Measurements from ENCODE around the gene INTS13. TPM values are rescaled to one million over a fixed set of nuclear protein-coding genes. Genes with fewer than 3 reads are reported as not detected.

Gene INTS13
- polyA plus RNA-seq, 1 of the 3 experiments (the other 2 are of a cell fraction): 7.2 TPM

- CTCF ChIA-PET: interaction anchor here (0.7 to 4.0 kb wide), 9 partner anchors 10 to 436 kb away, joined by 3 to 38 read pairs (median 6); partner anchors contain the start of genes ITPR2 and TM7SF3
- peaks cover 0 to 23% of the 10 kb centered on the region in 2 experiments; a peak in 2 of 4 replicates for H3K4me1 ChIP-seq (ENCODE audit: control insufficient read depth in 1 of 2, insufficient read depth in 2 of 2, low read depth in 1 of 2, low read length in 1 of 2)
- WGBS (ENCODE audit: low lambda C conversion rate): 85% methylated on average over 4 of the region's 6 CpGs
Measured at GRCh38 chr12:26869908-26870459, 67.8 kb downstream of the INTS13 start.

More at GRCh38 chr12:26869908-26870459, 67.8 kb downstream of the INTS13 start:
- Histone ChIP-seq H3K79me2 (ENCODE audit: insufficient read depth) (no peaks in the 10 kb centered on the region), H3K4me3 (ENCODE audit: low read depth in 2 of 2, low read length in 1 of 2) (no peak overlapping the region), H3K4me2 (no peak overlapping the region), H2AFZ (ENCODE audit: low read depth) (no peak overlapping the region), H3K9me2 (no peaks in the 10 kb centered on the region), H3K9ac (no peak overlapping the region), H3K27me3 (ENCODE audit: insufficient read depth) (no peaks in the 10 kb centered on the region), H3F3A (replicated peaks; ENCODE audit: insufficient read depth) (no peaks in the 10 kb centered on the region), H3K36me3 (replicated peaks in 1 of 2; ENCODE audit: control insufficient read depth in 1 of 2, insufficient read depth in 2 of 2, low read length in 1 of 2) (no peaks in the 10 kb centered on the region), H3K27ac (ENCODE audit: low read depth in 2 of 2, low read length in 1 of 2) (peak overlapping the region in 1 of 2 experiments; percentile 84; a peak in 2 of 4 replicates), H3K9me3 (no peaks in the 10 kb centered on the region), H4K20me1 (ENCODE audit: insufficient read depth) (no peaks in the 10 kb centered on the region)
- POLR2A ChIA-PET: interaction anchor here (0.6 to 1.4 kb wide), 3 partner anchors 16 to 203 kb away, joined by 3 to 4 read pairs (median 3); partner anchors contain the start of gene ITPR2
- TF ChIP-seq RFX5 (IDR thresholded peaks at IDR 0.05; ENCODE audit: low read length) (no peak), EZH2phosphoT487 (IDR thresholded peaks at IDR 0.05; ENCODE audit: borderline replicate concordance, low read depth) (no peak), TCF12 (IDR thresholded peaks at IDR 0.05) (no peak), FOXM1 (IDR thresholded peaks at IDR 0.05; ENCODE audit: low read depth) (no peak), JUND (IDR thresholded peaks at IDR 0.05) (no peak), SMC3 (IDR thresholded peaks at IDR 0.05; ENCODE audit: low read depth, low read length) (no peak), ZBTB33 (IDR thresholded peaks at IDR 0.05; ENCODE audit: borderline replicate concordance, low read depth) (no peak), PBX3 (IDR thresholded peaks at IDR 0.05) (no peak), CTCF (IDR thresholded peaks at IDR 0.05) (no peak), NRF1 (IDR thresholded peaks at IDR 0.05; ENCODE audit: low read depth, low read length) (no peak), TEAD4 (IDR thresholded peaks at IDR 0.05; ENCODE audit: borderline replicate concordance, insufficient read depth) (no peak), FOSL2 (IDR thresholded peaks at IDR 0.05; ENCODE audit: borderline replicate concordance, low read depth) (no peak), SIN3A (IDR thresholded peaks at IDR 0.05; ENCODE audit: borderline replicate concordance, low read depth, low read length) (no peak), MEF2A (IDR thresholded peaks at IDR 0.05; ENCODE audit: borderline replicate concordance, low read depth) (no peak), MXI1 (IDR thresholded peaks at IDR 0.05; ENCODE audit: low read depth, low read length) (no peak), RXRA (IDR thresholded peaks at IDR 0.05; ENCODE audit: borderline replicate concordance, low read depth) (no peak), TAF1 (IDR thresholded peaks at IDR 0.05; ENCODE audit: borderline replicate concordance, low read depth, low read length) (no peak), GATA2 (CRISPR knock-in tag; IDR thresholded peaks at IDR 0.05) (no peak)
- no peak for DNase-seq

Measured in SK-N-SH (cell line).